Thyroid gland (tissue), 4 donors: ENCODE data around the gene NRIP3. TPM values are rescaled to one million over a fixed set of nuclear protein-coding genes. Genes with fewer than 3 reads are reported as not detected.

Source experiments
- DNase-seq, 2 donors: peaks; one replicate each; pipeline ENCODE4 v3.0.0-alpha.2; 2019
- H3K27ac ChIP-seq, 3 donors: fragments of 200-600 bp; sonication (generic); 1 replicate in 2 of 3; 2 replicates in 1 of 3; pipeline ENCODE4 v1.5.1; 2016 to 2019; ENCODE audit warnings: mild to moderate bottlenecking in 1 of 3, moderate library complexity in 1 of 3
- H3K27me3 ChIP-seq: fragments of 200-600 bp; sonication (generic); one replicate; pipeline ENCODE4 v1.5.1; 2019
- H3K36me3 ChIP-seq, 2 donors: fragments of 200-600 bp; sonication (generic); one replicate each; pipeline ENCODE4 v1.5.1; 2016 to 2019
- H3K4me1 ChIP-seq, 2 donors: fragments of 200-600 bp; sonication (generic); one replicate each; pipeline ENCODE4 v1.5.1; 2017 to 2019
- H3K4me3 ChIP-seq, 3 donors: fragments of 200-600 bp; sonication (generic); replicated peaks in 1 of 3; 1 replicate in 2 of 3; 2 replicates in 1 of 3; pipeline ENCODE4 v1.5.1; 2016; ENCODE audit warnings: mild to moderate bottlenecking in 1 of 3
- H3K9me3 ChIP-seq: fragments of 200-600 bp; sonication (generic); one replicate; pipeline ENCODE4 v1.5.1; 2017
- CTCF ChIP-seq, 6 experiments: fragments of 200-600 bp in 3 of 6; fragments of 450-650 bp in 3 of 6; sonication (generic) in 3 of 6; IDR thresholded peaks; one replicate each; pipeline ENCODE4 v1.5.1; 2016 to 2019; ENCODE audit warnings: antibody characterized with exemption in 6 of 6, mild to moderate bottlenecking in 2 of 6, inconsistent platforms in 1 of 6, moderate library complexity in 1 of 6
- POLR2A ChIP-seq, 2 donors: fragments of 450-650 bp; IDR thresholded peaks; one replicate each; pipeline ENCODE4 v1.6.1; 2017; ENCODE audit warnings: antibody characterized with exemption in 2 of 2, mild to moderate bottlenecking in 2 of 2, moderate library complexity in 1 of 2
- WGBS, 2 donors: methylation state at CpG; one replicate each; pipeline ENCODE4 v1.1.5; 2017; 5-methylcytosine and 5-hydroxymethylcytosine counted together
- intact Hi-C: fragments of 100-400 bp; cut with DNase I; formaldehyde crosslinking; loops from one replicate; pipeline ENCODE4 v1.15.1; 2023
- small RNA-seq: library from RNA; depleted of rRNA; stranded (forward); fragments of <200 nt; gene quantifications from one replicate; pipeline ENCODE3, GENCODE V24; 2016
- total RNA-seq, 4 donors: library from RNA; depleted of rRNA; stranded (reverse); fragments of >200 nt; gene quantifications; one replicate each; pipeline ENCODE4 v1.2.3, GENCODE V29; 2016

NRIP3 gene
- total RNA-seq, 4 donors from 2014 or later: 0.56 to 6.6 (median 1.2) TPM

GRCh38 chr11:8933931-8934330, 69.9 kb downstream of the NRIP3 start:
- 94 to 95% methylated on average over 6 of the region's 6 CpGs for WGBS, 2 donors
- H3K36me3 ChIP-seq: no peaks in the 10 kb centered on the region

GRCh38 chr11:8932564-8933180, 71.1 kb downstream of the NRIP3 start, which contains the start of gene C11orf16:
Gene C11orf16 (minus strand): TSS chr11:8932947. CDS start chr11:8932308, 639 bp downstream.
- no peak for TF ChIP-seq POLR2A (IDR thresholded peaks at IDR 0.05)
- TF ChIP-seq CTCF (IDR thresholded peaks at IDR 0.05): no peak
- WGBS, 2 donors: 73 to 86% methylated on average over 12 of the region's 12 CpGs

More at GRCh38 chr11:8933931-8934330, 69.9 kb downstream of the NRIP3 start:
- no peaks in the 10 kb centered on the region for H3K9me3 ChIP-seq
- peaks cover 0 to 4% of the 10 kb centered on the region in 2 donors for H3K4me1 ChIP-seq
- H3K27me3 ChIP-seq: no peaks in the 10 kb centered on the region
- H3K4me3 ChIP-seq: no peak overlapping the region
- H3K27ac ChIP-seq: no peak overlapping the region
- no peak for DNase-seq
- intact Hi-C loops: no loop called here
- TF ChIP-seq CTCF (IDR thresholded peaks at IDR 0.05): no peak
- no peak for TF ChIP-seq POLR2A (IDR thresholded peaks at IDR 0.05)

More at GRCh38 chr11:8932564-8933180, 71.1 kb downstream of the NRIP3 start, which contains the start of gene C11orf16:
- Histone ChIP-seq H3K27me3 (no peaks in the 10 kb centered on the region), H3K4me1 (peaks cover 0 to 4% of the 10 kb centered on the region in 2 donors), H3K9me3 (no peaks in the 10 kb centered on the region), H3K4me3 (no peak within 1 kb of the TSS), H3K27ac (no peak within 1 kb of the TSS), H3K36me3 (no peaks in the 10 kb centered on the region)
- DNase-seq: no peak
- intact Hi-C loops: no loop called here

Small RNA genes within 50 kb of the gene (small RNA-seq; reads per million reads assigned to genes)
- gene RF00019: not detected

Other genes with a start within 250 kb of the NRIP3 start
- gene AKIP1, start 92.8 kb downstream of the NRIP3 start, total RNA-seq: 10 to 100 TPM; 25.2 to 33.9 (median 27.8) TPM
- gene C11orf16, start 71.1 kb downstream of the NRIP3 start, total RNA-seq: not detected
- gene ASCL3, start 61.0 kb downstream of the NRIP3 start, total RNA-seq: not detected
- 100 to 1,000 TPM in 2 of 4 donors, 10 to 100 TPM in 2; 73.3 to 158 (median 114) TPM for gene TMEM9B, start 39.6 kb downstream of the NRIP3 start, total RNA-seq
- gene SCUBE2, start 87.6 kb upstream of the NRIP3 start, total RNA-seq: 1 to 10 TPM; 1.2 to 4.9 (median 3.1) TPM